Coronary artery (tissue), 2 donors: ENCODE measurements around the gene SLC38A4.

Experiments
- DNase-seq: peaks from one replicate; pipeline ENCODE4 v3.0.0-alpha.2; 2017; ENCODE audit warnings: low spot score
- H3K27ac ChIP-seq, 2 donors: fragments of 200-600 bp; sonication (generic); one replicate each; pipeline ENCODE4 v1.5.1; 2016 to 2019
- H3K4me3 ChIP-seq: fragments of 200-600 bp; sonication (generic); 2 replicates; pipeline ENCODE4 v1.5.1; 2016; ENCODE audit warnings: mild to moderate bottlenecking, moderate library complexity
- TF ChIP-seq, protein P1 (sequence below): fragments of 200-600 bp; sonication (generic); IDR thresholded peaks from one replicate; pipeline ENCODE4 v1.5.1; 2019; ENCODE audit warnings: antibody characterized with exemption

Gene SLC38A4

DNA sequence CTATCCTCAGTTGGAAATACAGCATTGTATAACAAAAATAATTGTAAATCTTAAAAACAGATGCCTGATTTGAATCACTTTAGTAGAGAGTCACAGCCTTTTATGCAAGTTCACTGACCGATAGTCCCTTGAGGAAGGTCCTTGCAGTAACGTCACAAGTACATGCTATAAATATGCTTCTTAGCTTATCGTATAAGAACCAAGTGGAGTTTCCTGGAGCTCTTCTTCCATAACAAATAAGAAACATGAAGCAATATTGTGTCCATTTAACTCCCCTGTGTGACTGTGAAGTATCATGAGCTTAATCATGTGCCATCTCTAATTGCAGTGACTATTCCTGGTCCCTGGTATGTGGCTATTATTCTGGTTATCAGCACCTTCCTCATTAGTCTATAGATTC, 107.9 kb downstream of the SLC38A4 start:
- Histone ChIP-seq H3K4me3 (no peak overlapping the region), H3K27ac (no peak overlapping the region)
- no peak for DNase-seq
- TF ChIP-seq, protein P1, sequence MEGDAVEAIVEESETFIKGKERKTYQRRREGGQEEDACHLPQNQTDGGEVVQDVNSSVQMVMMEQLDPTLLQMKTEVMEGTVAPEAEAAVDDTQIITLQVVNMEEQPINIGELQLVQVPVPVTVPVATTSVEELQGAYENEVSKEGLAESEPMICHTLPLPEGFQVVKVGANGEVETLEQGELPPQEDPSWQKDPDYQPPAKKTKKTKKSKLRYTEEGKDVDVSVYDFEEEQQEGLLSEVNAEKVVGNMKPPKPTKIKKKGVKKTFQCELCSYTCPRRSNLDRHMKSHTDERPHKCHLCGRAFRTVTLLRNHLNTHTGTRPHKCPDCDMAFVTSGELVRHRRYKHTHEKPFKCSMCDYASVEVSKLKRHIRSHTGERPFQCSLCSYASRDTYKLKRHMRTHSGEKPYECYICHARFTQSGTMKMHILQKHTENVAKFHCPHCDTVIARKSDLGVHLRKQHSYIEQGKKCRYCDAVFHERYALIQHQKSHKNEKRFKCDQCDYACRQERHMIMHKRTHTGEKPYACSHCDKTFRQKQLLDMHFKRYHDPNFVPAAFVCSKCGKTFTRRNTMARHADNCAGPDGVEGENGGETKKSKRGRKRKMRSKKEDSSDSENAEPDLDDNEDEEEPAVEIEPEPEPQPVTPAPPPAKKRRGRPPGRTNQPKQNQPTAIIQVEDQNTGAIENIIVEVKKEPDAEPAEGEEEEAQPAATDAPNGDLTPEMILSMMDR = no peak

- DNase-seq = no peak
- Histone ChIP-seq H3K4me3 (no peak overlapping the region), H3K27ac (no peak overlapping the region)
- TF ChIP-seq, protein P1 = no peak
These were observed 108.6 kb downstream of the SLC38A4 start for GRCh38 chr12:46717159-46717558.
